Activated CD4-positive, alpha-beta T cell treated with anti-CD3 and anti-CD28 coated beads for 36 hours (primary cell): ENCODE data around the gene TACR2. TPM values are rescaled to one million over a fixed set of nuclear protein-coding genes. Genes with fewer than 3 reads are reported as not detected.
"Not testable (repeated sequence)": the region's sequence is repeated elsewhere in the genome, so short reads cannot be mapped to it uniquely, and the experiment has no call there.

ENCODE experiments used
- ATAC-seq: fragments of 200-7000 bp; cut with Tn5 transposase; one replicate; pipeline ENCODE4 v1.10.0; 2021; ENCODE audit warnings: mild to moderate bottlenecking, moderate library complexity
- CTCF ChIA-PET: fragments of 350-600 bp; sonication (Branson Sonifier 250); formaldehyde crosslinking; loops from one replicate; lab custom pipeline; 2021; ENCODE audit warnings: antibody characterized with exemption; lab: Charles Lee
- POLR2A ChIA-PET: fragments of 350-600 bp; sonication (Branson Sonifier 250); formaldehyde crosslinking; loops from one replicate; lab custom pipeline; 2021; ENCODE audit warnings: antibody characterized with exemption, inconsistent platforms; lab: Charles Lee
- DNase-seq: peaks from one replicate; pipeline ENCODE4 v3.0.0-alpha.2; 2020
- H3K27ac Mint-ChIP-seq: one replicate; pipeline ENCODE4 v1.8.0; 2021; ENCODE audit warnings: mixed read lengths
- H3K27me3 Mint-ChIP-seq: one replicate; pipeline ENCODE4 v1.8.0; 2021; ENCODE audit warnings: mixed read lengths
- H3K36me3 Mint-ChIP-seq: one replicate; pipeline ENCODE4 v1.8.0; 2021; ENCODE audit warnings: low read depth, mixed read lengths
- H3K4me1 Mint-ChIP-seq: one replicate; pipeline ENCODE4 v1.8.0; 2021; ENCODE audit warnings: mixed read lengths
- H3K4me3 Mint-ChIP-seq: one replicate; pipeline ENCODE4 v1.8.0; 2021; ENCODE audit warnings: mild to moderate bottlenecking, moderate library complexity, mixed read lengths
- H3K9me3 Mint-ChIP-seq: one replicate; pipeline ENCODE4 v1.8.0; 2021; ENCODE audit warnings: low read depth, mixed read lengths
- intact Hi-C, 2 experiments: fragments of 100-400 bp; cut with DNase I in 1 of 2; cut with micrococcal nuclease in 1 of 2; formaldehyde crosslinking; loops; one replicate each; pipeline versions ENCODE4 v1.14.2 to v1.15.1; 2022 to 2024; cut with DNase I, micrococcal nuclease
- total RNA-seq, 2 experiments: library from RNA; stranded (reverse); gene quantifications; one replicate each; pipeline ENCODE4 v1.2.3, GENCODE V29; 2021

The TACR2 gene
- total RNA-seq, 2 experiments from 2014 or later, result not detected

DNA sequence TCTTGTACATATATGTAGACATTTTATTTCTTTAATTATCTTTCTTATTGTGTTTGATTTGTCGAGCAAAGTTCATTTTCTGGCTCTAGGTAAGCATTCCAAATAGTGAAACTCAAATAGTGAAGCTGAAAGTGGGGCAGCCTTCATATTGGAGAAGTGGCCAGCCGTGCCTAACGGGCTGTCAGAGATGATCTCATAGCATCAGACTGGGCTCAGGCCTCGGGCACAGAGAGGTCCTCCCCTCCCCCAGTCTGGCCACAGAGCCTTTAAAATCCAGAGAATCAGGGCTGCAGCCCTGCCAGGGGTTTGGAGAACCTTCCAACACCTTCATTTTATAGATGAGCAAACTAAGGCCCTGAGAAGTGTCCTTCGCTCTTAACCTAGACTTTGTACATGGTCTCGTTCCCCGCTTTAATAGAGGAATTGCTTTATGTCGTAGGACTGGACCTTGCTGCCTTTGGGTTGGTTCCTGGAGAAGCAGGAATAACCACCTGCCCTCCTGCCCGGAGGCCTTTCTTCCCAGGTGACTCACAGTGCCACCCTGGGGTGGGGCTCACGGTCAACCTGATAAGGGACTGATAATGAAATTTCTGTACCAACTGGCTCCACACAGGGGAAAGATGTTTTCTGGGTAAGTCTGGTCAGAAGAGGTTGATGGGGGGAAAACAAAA, 41.8 kb upstream of the TACR2 start:
- Mint-ChIP-seq H3K27me3 (no peaks in the 10 kb centered on the region), H3K36me3 (no peaks in the 10 kb centered on the region), H3K9me3 (no peaks in the 10 kb centered on the region), H3K27ac (no peak overlapping the region), H3K4me3 (no peak overlapping the region), H3K4me1 (peaks cover 6% of the 10 kb centered on the region)
- DNase-seq, result no peak
- intact Hi-C loops, result no loop called here
- ATAC-seq, result no peak
- ChIA-PET CTCF (interaction anchor here (3.3 kb wide), 1 partner anchor 10 kb away, joined by 14 read pairs; no protein-coding TSS in a partner anchor), POLR2A (no interaction called here)

DNA sequence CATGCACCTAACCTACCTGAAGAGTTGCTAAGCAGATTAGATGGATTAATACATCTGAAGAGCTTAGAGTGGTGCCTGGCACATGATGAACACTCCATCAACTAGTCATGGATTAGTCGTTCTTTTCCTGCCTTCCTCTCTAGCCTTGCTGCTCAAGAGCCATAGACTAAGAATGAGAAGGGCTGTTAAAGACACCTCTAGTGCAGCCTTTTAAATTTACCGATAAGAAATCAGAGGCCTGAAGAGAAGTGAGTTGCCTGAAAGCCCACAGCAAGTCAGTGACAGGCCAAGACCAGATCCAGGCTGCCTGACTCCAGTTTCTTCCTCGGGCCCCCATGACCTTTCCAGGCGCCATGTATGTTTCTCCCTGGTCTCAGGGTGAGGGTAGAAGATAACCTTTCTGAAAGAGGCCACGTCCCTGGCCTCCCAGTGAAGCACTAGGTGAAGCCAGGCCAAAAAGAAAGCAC, 41.1 kb upstream of the TACR2 start:
- no peak for ATAC-seq
- no peak overlapping the region for H3K27ac Mint-ChIP-seq
- POLR2A ChIA-PET, result no interaction called here

DNA sequence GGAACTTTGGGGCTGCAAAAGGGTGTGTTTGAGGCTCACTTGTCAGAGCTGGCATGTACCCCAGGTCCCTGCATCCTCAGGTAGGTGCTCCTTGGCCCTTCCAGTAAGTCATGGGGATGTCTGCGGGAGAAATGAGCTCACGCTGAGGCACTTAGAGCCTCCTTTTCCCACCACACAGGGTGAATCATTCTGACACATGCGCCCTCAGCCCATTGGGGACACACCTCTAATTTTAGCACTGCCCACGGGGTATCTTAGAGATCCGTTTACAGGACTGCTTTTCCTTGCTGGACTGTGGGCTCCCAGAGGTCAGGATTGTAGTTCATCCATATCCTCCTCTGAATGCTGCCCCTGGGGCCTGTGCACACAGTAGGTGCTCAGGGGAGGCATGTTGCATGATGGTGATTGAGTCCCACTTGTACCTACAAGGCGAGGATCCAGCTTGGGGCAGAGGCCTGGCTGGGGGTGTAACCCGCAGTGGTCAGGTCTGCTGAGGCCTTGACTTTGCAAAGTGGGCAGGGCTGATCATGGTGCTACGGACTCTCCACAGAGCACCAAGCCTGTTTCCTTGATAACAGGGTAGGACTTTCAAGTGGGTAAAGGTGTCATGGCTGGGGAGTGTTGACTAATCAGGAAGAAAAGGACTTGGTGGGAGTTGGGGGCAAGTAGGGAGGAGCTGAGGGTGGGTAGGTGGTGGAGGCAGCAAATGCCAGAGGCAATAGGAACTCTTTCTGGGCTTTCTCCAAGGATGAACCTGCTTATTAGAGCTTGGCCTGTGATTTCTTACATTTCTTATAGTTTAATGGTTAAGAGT, 40.4 kb upstream of the TACR2 start:
- ATAC-seq, result peak; percentile 64
- ChIA-PET CTCF (interaction anchor here (0.6 to 3.3 kb wide), 2 partner anchors 9 to 212 kb away, joined by 3 to 14 read pairs; no protein-coding TSS in a partner anchor), POLR2A (no interaction called here)
- Mint-ChIP-seq H3K4me1 (peaks cover 8% of the 10 kb centered on the region), H3K9me3 (no peaks in the 10 kb centered on the region), H3K27me3 (peaks cover 4% of the 10 kb centered on the region), H3K4me3 (no peak overlapping the region), H3K36me3 (no peaks in the 10 kb centered on the region), H3K27ac (no peak overlapping the region)
- intact Hi-C loops, result no loop called here
- DNase-seq, result peak; percentile 30

More for the DNA sequence above, 41.1 kb upstream of the TACR2 start:
- intact Hi-C loops, result no loop called here
- Mint-ChIP-seq H3K4me1 (peaks cover 4% of the 10 kb centered on the region), H3K36me3 (no peaks in the 10 kb centered on the region), H3K4me3 (no peak overlapping the region), H3K9me3 (no peaks in the 10 kb centered on the region), H3K27me3 (peaks cover under 1% of the 10 kb centered on the region)
- DNase-seq, result no peak
- CTCF ChIA-PET, result interaction anchor here (0.6 to 3.3 kb wide), 2 partner anchors 9 to 212 kb away, joined by 3 to 14 read pairs; no protein-coding TSS in a partner anchor

DNA sequence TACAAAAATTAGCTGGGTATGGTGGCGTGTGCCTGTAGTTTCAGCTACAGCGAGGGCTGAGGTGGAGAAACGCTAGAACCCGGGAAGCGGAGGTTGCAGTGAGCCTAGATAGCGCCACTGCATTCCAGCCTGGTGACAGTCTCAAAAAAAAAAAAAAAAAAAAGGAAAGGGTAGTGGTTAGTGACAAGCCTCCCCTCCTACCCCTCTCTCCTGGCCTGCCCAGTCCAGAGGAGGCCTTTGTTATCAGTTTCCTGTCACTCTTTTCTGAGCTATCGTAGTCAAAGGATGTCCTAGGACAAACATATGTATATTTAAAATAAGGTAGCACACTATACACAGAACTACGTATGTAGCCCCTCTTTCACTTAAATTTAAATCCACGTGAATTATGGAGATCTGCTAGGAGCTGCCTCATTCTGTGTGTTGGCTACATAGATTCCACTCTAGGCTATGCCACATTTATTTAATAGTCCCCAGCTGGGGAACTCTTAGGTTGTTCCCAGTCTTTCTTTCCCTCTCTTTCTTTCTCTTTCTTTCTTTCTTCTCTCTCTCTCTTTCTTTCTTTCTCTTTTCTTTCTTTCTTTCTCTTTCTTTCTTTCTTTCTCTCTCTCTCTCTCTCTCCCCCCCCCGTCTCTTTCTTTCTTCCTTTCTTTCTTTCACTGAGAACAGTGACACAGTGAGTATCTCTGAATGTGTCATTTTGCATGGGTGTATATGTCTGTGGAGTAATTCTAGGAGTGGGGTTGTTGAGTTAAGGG, 38.5 kb upstream of the TACR2 start:
- ChIA-PET POLR2A (no interaction called here), CTCF (interaction anchor here (0.6 kb wide), 1 partner anchor 23 kb away, joined by 3 read pairs; no protein-coding TSS in a partner anchor)
- H3K9me3 Mint-ChIP-seq, result no peaks in the 10 kb centered on the region
- no peak overlapping the region for H3K4me3 Mint-ChIP-seq
- H3K36me3 Mint-ChIP-seq, result no peaks in the 10 kb centered on the region
- H3K4me1 Mint-ChIP-seq, result peaks cover 13% of the 10 kb centered on the region
- H3K27me3 Mint-ChIP-seq, result peaks cover 4% of the 10 kb centered on the region
- DNase-seq, result no peak
- intact Hi-C loops, result no loop called here
- no peak overlapping the region for H3K27ac Mint-ChIP-seq
- ATAC-seq, result no peak

DNA sequence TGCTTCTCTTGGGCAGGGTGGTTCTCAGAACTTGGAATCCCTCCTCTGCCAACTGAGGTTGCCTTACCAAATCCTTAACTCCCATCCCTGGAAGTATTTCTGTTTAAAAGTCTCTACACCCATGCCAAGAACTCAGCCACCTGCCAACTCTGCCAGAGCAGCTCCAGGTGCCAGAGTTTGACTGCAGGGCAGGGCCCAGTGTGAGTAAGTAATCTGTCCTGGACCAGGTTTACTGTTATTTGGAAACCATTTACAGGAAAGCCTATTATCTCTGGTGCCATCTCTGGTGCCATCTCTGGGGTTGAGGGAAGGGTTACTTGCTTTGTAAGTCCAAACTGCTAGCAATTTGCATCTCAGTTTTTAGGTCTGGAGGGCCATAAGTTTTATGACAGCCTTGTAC, 37.1 kb upstream of the TACR2 start:
- Mint-ChIP-seq H3K4me1 (peaks cover 17% of the 10 kb centered on the region), H3K4me3 (no peak overlapping the region), H3K36me3 (no peaks in the 10 kb centered on the region), H3K27ac (no peak overlapping the region), H3K27me3 (peaks cover 4% of the 10 kb centered on the region), H3K9me3 (no peaks in the 10 kb centered on the region)
- ATAC-seq, result no peak
- no peak for DNase-seq
- CTCF ChIA-PET, result no interaction called here
- POLR2A ChIA-PET, result no interaction called here
- intact Hi-C loops, result no loop called here

DNA sequence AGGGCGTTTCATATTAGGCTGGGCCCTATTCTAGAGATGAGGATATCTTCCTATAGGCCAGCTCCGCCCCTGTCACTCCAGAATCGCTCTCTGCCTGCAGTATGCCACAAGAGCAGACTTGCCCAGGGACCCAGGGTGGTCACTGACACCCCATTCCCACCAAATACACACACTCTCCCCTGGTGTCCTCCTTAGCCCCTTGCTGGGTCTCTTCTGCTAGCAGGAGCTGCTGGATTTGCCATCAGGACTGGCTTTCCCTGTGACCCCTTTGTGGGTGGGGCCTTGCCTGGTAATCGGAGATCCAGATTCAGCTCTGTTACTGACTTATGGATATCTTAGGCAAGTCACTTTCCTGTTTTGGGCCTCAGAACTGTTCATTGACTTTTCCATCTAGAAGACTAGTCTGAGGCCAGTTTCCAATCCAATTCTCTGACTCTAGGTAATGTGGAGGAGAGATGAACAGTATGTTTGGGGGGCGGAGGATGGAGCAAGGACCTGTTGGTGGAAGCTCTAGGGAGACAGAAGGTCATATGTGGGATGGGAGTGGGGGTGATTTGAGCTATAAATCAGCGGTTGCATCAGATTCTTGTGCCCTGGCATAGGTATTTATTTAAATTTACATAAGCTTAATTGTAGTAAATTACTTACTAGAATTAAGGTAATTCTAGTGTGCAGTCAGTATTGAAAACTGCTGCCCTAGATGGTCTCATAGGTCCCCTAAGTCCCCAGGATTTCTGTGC, 36.1 kb upstream of the TACR2 start:
- intact Hi-C loops, result no loop called here
- ChIA-PET CTCF (interaction anchor here (1.9 kb wide), 1 partner anchor 62 kb away, joined by 7 read pairs; no protein-coding TSS in a partner anchor), POLR2A (no interaction called here)
- H3K27ac Mint-ChIP-seq, result no peak overlapping the region
- DNase-seq, result no peak
- H3K4me3 Mint-ChIP-seq, result no peak overlapping the region
- H3K36me3 Mint-ChIP-seq, result no peaks in the 10 kb centered on the region
- peaks cover 4% of the 10 kb centered on the region for H3K27me3 Mint-ChIP-seq
- H3K9me3 Mint-ChIP-seq, result no peaks in the 10 kb centered on the region
- peaks cover 17% of the 10 kb centered on the region for H3K4me1 Mint-ChIP-seq
- no peak for ATAC-seq

DNA sequence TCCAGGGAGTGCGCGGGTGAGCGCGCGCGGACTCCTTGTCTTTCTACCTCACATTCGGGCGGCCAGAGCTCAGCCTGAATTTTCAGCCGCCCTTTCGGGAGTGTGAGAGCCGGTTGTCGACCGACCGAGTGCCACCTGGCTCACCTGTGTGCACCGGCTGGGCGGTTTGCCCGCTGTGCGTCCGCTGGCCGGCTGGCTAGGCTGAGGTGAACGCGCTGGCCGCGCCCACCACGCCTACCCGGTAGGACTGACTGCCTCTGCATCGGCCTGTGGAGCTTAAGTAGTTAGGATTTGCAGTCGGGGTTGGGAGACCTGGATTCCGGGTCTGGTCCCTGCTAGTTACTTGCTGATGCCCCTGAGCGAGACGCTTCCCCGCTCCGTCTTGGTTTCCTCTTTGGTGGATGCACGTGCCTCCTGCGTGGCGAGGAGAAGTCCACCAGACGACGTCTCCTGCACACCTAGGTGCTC, 35.1 kb upstream of the TACR2 start:
- DNase-seq, result peak; percentile 13
- intact Hi-C loops, result loop anchor here in 1 of 2 experiments (1.0 to 2.0 kb wide), 2 partner anchors 44 to 133 kb away; no protein-coding TSS in a partner anchor
- H3K9me3 Mint-ChIP-seq, result no peaks in the 10 kb centered on the region
- H3K4me1 Mint-ChIP-seq, result peaks cover 13% of the 10 kb centered on the region
- H3K36me3 Mint-ChIP-seq, result no peaks in the 10 kb centered on the region
- no peak overlapping the region for H3K27ac Mint-ChIP-seq
- ATAC-seq, result no peak
- peak overlapping the region; percentile 75 for H3K4me3 Mint-ChIP-seq
- H3K27me3 Mint-ChIP-seq, result peaks cover 4% of the 10 kb centered on the region
- ChIA-PET CTCF (interaction anchor here (0.7 to 1.9 kb wide), 4 partner anchors 17 to 1822 kb away, joined by 3 to 7 read pairs (median 4); no protein-coding TSS in a partner anchor), POLR2A (no interaction called here)

DNA sequence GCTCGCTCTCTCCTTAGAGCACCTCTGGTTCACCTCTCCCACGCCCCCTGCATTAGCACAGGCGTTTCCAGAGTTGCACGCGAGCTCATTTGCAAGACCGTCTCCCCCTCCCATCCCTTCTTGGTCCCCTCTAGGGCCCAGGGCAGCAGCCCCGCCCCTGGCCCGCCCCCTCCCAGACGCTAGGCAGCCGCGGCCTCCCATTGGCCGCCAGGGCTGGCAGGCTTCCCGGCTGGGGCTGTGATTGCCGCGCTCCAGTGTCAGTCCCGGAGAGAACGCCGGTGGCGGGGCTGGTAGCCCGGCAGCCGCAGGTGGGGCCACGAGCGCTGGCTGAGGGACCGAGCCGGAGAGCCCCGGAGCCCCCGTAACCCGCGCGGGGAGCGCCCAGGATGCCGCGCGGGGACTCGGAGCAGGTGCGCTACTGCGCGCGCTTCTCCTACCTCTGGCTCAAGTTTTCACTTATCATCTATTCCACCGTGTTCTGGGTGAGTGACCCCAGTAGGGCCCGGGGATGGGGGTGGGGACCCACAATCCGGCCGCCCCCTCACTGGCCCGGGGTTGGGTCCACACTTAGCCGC, 34.6 kb upstream of the TACR2 start, which contains the start of gene TSPAN15:
TSS of gene TSPAN15 (plus strand) at position 257 of the 575 bp plus-strand sequence. CDS start at position 387, 130 bp downstream.
- ATAC-seq (peak; percentile 96), DNase-seq (peak; percentile 87)
- intact Hi-C loops, result loop anchor here in 1 of 2 experiments (1.0 to 2.0 kb wide), 2 partner anchors 43 to 132 kb away; no protein-coding TSS in a partner anchor
- peaks cover 13% of the 10 kb centered on the region for H3K4me1 Mint-ChIP-seq
- H3K27me3 Mint-ChIP-seq, result peaks cover 4% of the 10 kb centered on the region
- H3K4me3 Mint-ChIP-seq, result peak within 1 kb of the TSS; percentile 75
- H3K9me3 Mint-ChIP-seq, result no peaks in the 10 kb centered on the region
- H3K36me3 Mint-ChIP-seq, result no peaks in the 10 kb centered on the region
- CTCF ChIA-PET, result interaction anchor here (0.6 to 1.5 kb wide), 8 partner anchors 9 to 1823 kb away, joined by 3 to 6 read pairs (median 4); no protein-coding TSS in a partner anchor
- no peak within 1 kb of the TSS for H3K27ac Mint-ChIP-seq
- POLR2A ChIA-PET, result interaction anchor here (1.0 kb wide), 1 partner anchor 8 kb away, joined by 5 read pairs; no protein-coding TSS in a partner anchor

DNA sequence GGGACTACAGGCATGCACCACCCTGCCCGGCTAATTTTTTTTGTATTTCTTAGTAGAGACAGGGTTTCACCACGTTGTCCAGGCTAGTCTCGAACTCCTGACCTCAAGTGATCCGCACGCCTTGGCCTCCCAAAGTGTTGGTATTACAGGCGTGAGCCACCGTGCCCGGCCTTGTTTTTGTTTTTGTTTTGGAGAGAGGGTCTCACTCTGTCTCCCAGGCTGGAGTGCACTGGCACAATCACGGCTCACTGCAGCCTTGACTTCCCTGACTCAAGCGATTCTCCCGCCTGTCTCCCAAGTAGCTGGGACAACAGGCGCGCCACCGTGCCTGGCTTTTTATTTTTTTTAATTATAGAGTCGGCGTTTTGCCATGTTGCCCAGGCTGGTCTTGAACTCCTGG, 33.7 kb upstream of the TACR2 start:
- H3K27me3 Mint-ChIP-seq, DNase-seq, H3K36me3 Mint-ChIP-seq, H3K27ac Mint-ChIP-seq, ATAC-seq, H3K9me3 Mint-ChIP-seq, H3K4me3 Mint-ChIP-seq: not testable (repeated sequence)
- peaks cover 13% of the 10 kb centered on the region for H3K4me1 Mint-ChIP-seq
- ChIA-PET POLR2A (interaction anchor here (1.0 kb wide), 1 partner anchor 7 kb away, joined by 5 read pairs; no protein-coding TSS in a partner anchor), CTCF (interaction anchor here (0.5 to 3.8 kb wide), 7 partner anchors 8 to 176 kb away, joined by 3 to 14 read pairs (median 4); no protein-coding TSS in a partner anchor)
- intact Hi-C loops, result loop anchor here in 1 of 2 experiments (2.0 kb wide), 1 partner anchor 132 kb away; no protein-coding TSS in a partner anchor
